ENCODE measurements around the gene GALNT2.

- TF ChIP-seq MAX (IDR thresholded peaks at IDR 0.05; ENCODE audit: low read depth, low read length) (no peak), ZBTB33 (IDR thresholded peaks at IDR 0.05) (no peak), CTCF (IDR thresholded peaks at IDR 0.05 in 2 of 3, conservative IDR thresholded peaks at IDR 0.05 in 1 of 3; ENCODE audit: control insufficient read depth in 2 of 3, extremely low read depth in 1 of 3, insufficient read depth in 1 of 3, low read depth in 3 of 3, low read length in 3 of 3) (no peak), ETV6 (conservative IDR thresholded peaks at IDR 0.05 in 1 of 2, IDR thresholded peaks at IDR 0.05 in 1 of 2; ENCODE audit: borderline replicate concordance in 1 of 2, low read depth in 1 of 2) (no peak)
Observed at GRCh38 chr1:230260831-230261230, 193.8 kb downstream of the GALNT2 start.
